A549 (cell line): ENCODE measurements around the gene NUDT9.

ENCODE experiments used
- MAZ ChIP-seq: fragments of 150-350 bp; IDR thresholded peaks from 2 replicates; pipeline ENCODE4 v1.6.1; 2014; ENCODE audit warnings: antibody characterized with exemption, low read depth, low read length, borderline replicate concordance
- POLR2A ChIP-seq: IDR thresholded peaks from 2 replicates; pipeline ENCODE4 v1.6.1; 2012; ENCODE audit warnings: mild to moderate bottlenecking, low read length
- TF ChIP-seq, protein P1 (sequence below): fragments of >200 bp; sonication (Bioruptor Twin); formaldehyde crosslinking; IDR thresholded peaks from 3 replicates; pipeline ENCODE4 v1.5.1; 2016

- TF ChIP-seq, protein P1, sequence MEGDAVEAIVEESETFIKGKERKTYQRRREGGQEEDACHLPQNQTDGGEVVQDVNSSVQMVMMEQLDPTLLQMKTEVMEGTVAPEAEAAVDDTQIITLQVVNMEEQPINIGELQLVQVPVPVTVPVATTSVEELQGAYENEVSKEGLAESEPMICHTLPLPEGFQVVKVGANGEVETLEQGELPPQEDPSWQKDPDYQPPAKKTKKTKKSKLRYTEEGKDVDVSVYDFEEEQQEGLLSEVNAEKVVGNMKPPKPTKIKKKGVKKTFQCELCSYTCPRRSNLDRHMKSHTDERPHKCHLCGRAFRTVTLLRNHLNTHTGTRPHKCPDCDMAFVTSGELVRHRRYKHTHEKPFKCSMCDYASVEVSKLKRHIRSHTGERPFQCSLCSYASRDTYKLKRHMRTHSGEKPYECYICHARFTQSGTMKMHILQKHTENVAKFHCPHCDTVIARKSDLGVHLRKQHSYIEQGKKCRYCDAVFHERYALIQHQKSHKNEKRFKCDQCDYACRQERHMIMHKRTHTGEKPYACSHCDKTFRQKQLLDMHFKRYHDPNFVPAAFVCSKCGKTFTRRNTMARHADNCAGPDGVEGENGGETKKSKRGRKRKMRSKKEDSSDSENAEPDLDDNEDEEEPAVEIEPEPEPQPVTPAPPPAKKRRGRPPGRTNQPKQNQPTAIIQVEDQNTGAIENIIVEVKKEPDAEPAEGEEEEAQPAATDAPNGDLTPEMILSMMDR, result no peak
- TF ChIP-seq MAZ, result no peak
- no peak for TF ChIP-seq POLR2A
Measured at GRCh38 chr4:87442889-87443288, 20.5 kb downstream of the NUDT9 start.
